Hepatocyte (in vitro differentiated cells): Measurements from ENCODE around the gene ZNF530.

Experiments used
- CTCF ChIP-seq: fragments of 200-600 bp; sonication (generic); IDR thresholded peaks from 2 replicates; pipeline ENCODE4 v1.5.1; 2016; ENCODE audit warnings: antibody characterized with exemption, mild to moderate bottlenecking; ENCODE audit not compliant: poor library complexity
- EZH2 ChIP-seq: fragments of 200-600 bp; sonication (generic); IDR thresholded peaks from 2 replicates; pipeline ENCODE4 v1.6.1; 2016; ENCODE audit warnings: antibody characterized with exemption, mild to moderate bottlenecking, borderline replicate concordance

DNA sequence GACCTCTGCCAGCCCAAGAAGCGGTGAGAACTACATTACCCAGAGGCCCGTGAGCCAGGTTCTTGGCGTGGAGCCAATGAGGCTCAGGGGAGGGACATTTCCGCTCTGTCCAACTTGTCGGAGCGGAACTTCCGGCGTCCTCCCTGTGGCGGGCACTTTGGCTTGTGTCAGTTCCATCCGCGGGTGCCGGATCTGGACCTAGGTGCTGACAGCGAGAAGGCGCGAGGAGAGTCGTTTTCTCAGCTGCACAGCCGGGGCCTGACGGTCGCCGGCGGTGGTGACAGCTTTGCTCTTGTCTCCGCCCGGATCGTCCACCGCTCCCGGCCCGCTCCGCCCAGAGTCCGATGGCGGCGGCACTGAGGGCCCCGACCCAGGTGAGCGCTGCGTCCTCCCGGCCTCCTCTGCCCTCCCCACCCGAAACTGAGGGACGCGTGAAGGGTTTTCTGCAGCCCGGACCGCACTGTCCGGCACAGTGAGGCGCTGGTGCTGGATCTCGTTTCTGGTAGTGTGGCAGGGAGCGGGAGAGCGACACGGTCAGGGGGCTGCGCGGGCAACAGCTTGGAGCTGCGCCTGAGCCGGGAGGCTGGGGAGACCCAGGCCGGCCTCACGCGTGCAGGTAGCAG, at the start of gene ZNF530:
- TF ChIP-seq CTCF (no peak), EZH2 (no peak)
